Thyroid gland (tissue), 4 donors: ENCODE results near the gene MXD1.

Experiments
- POLR2A ChIP-seq, 2 donors: fragments of 450-650 bp; IDR thresholded peaks; one replicate each; pipeline ENCODE4 v1.6.1; 2017; ENCODE audit warnings: antibody characterized with exemption in 2 of 2, mild to moderate bottlenecking in 2 of 2, moderate library complexity in 1 of 2
- TF ChIP-seq, protein P1 (sequence below), 6 experiments: fragments of 200-600 bp in 3 of 6; fragments of 450-650 bp in 3 of 6; sonication (generic) in 3 of 6; IDR thresholded peaks; one replicate each; pipeline ENCODE4 v1.5.1; 2016 to 2019; ENCODE audit warnings: antibody characterized with exemption in 6 of 6, mild to moderate bottlenecking in 2 of 6, inconsistent platforms in 1 of 6, moderate library complexity in 1 of 6

DNA sequence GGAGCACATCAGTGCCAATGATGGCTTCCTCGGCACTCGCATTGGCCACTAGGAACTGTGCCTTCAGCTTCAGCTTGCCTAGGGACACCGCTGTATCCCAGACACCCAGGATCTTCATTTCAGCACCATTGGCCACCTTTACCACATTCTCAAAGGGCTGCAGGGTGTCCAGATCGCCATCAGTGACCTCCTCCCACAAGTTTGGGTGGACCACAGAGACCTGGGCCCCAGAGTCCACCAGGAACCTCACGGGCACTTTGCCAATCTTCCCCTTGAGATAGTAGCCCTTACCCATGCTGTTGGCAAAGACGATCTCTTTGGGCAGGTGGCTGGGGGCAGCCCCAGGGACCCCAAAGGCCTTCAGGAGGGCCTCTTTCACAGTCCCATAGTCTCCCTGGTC is 45.9 kb downstream of the MXD1 start:
- TF ChIP-seq, protein P1, sequence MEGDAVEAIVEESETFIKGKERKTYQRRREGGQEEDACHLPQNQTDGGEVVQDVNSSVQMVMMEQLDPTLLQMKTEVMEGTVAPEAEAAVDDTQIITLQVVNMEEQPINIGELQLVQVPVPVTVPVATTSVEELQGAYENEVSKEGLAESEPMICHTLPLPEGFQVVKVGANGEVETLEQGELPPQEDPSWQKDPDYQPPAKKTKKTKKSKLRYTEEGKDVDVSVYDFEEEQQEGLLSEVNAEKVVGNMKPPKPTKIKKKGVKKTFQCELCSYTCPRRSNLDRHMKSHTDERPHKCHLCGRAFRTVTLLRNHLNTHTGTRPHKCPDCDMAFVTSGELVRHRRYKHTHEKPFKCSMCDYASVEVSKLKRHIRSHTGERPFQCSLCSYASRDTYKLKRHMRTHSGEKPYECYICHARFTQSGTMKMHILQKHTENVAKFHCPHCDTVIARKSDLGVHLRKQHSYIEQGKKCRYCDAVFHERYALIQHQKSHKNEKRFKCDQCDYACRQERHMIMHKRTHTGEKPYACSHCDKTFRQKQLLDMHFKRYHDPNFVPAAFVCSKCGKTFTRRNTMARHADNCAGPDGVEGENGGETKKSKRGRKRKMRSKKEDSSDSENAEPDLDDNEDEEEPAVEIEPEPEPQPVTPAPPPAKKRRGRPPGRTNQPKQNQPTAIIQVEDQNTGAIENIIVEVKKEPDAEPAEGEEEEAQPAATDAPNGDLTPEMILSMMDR (IDR thresholded peaks at IDR 0.05): no peak
- no peak for TF ChIP-seq POLR2A (IDR thresholded peaks at IDR 0.05)
